ENCODE measurements around the gene SMG9. TPM values are rescaled to one million over a fixed set of nuclear protein-coding genes. Genes with fewer than 3 reads are reported as not detected.

SMG9 gene
- polyA plus RNA-seq, 1 of the 3 experiments (the other 2 are of a cell fraction): 24.3 TPM

GRCh38 chr19:43692385-43692784, 62.4 kb downstream of the SMG9 start (continued):
- TF ChIP-seq, protein P1, sequence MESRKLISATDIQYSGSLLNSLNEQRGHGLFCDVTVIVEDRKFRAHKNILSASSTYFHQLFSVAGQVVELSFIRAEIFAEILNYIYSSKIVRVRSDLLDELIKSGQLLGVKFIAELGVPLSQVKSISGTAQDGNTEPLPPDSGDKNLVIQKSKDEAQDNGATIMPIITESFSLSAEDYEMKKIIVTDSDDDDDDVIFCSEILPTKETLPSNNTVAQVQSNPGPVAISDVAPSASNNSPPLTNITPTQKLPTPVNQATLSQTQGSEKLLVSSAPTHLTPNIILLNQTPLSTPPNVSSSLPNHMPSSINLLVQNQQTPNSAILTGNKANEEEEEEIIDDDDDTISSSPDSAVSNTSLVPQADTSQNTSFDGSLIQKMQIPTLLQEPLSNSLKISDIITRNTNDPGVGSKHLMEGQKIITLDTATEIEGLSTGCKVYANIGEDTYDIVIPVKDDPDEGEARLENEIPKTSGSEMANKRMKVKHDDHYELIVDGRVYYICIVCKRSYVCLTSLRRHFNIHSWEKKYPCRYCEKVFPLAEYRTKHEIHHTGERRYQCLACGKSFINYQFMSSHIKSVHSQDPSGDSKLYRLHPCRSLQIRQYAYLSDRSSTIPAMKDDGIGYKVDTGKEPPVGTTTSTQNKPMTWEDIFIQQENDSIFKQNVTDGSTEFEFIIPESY (IDR thresholded peaks at IDR 0.05; ENCODE audit: borderline replicate concordance, low read depth): no peak
- TF ChIP-seq EP300 (IDR thresholded peaks at IDR 0.05; ENCODE audit: borderline replicate concordance in 1 of 2, low read depth in 1 of 2, low read length in 1 of 2) (no peak), NFIC (IDR thresholded peaks at IDR 0.05; ENCODE audit: borderline replicate concordance) (no peak), RXRA (IDR thresholded peaks at IDR 0.05; ENCODE audit: borderline replicate concordance, low read depth) (no peak)

DNA sequence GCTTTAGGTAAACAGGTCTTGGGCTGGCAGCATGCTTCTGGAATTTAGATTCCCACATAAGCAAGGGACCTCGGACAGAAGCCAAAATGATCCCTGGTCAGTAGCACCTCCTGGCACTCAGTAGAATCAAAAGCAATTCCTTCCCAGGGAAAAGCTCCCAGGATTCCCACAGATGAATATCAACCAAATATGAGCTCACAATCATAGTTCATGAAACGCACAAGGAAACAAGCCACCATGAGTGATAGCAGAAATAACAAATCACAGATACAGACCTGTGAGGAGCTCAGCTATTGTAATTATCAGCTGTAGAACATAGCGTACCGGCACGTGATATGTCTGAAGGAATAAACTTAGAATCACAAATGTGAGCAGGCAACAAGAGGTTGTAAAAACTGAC, 63.0 kb downstream of the SMG9 start:
- Histone ChIP-seq H3K9me3 (no peaks in the 10 kb centered on the region), H3K4me2 (no peak overlapping the region), H2AFZ (ENCODE audit: low read depth) (no peak overlapping the region), H3K4me1 (ENCODE audit: control insufficient read depth in 1 of 2, insufficient read depth in 2 of 2, low read depth in 1 of 2, low read length in 1 of 2) (peaks cover 0 to 13% of the 10 kb centered on the region in 2 experiments; a peak in 1 of 4 replicates), H3K27me3 (ENCODE audit: insufficient read depth) (no peaks in the 10 kb centered on the region; the same call in 1 of the 2 replicates), H3K27ac (ENCODE audit: low read depth in 2 of 2, low read length in 1 of 2) (no peak overlapping the region), H3K4me3 (ENCODE audit: low read depth in 2 of 2, low read length in 1 of 2) (no peak overlapping the region), H3K9me2 (no peaks in the 10 kb centered on the region), H3K9ac (no peak overlapping the region), H3F3A (replicated peaks; ENCODE audit: insufficient read depth) (no peaks in the 10 kb centered on the region), H3K79me2 (ENCODE audit: insufficient read depth) (no peaks in the 10 kb centered on the region), H3K36me3 (replicated peaks in 1 of 2; ENCODE audit: control insufficient read depth in 1 of 2, insufficient read depth in 2 of 2, low read length in 1 of 2) (no peaks in the 10 kb centered on the region), H4K20me1 (ENCODE audit: insufficient read depth) (no peaks in the 10 kb centered on the region)
- no peak for DNase-seq
- 30% methylated on average over 5 of the region's 5 CpGs for WGBS (ENCODE audit: low lambda C conversion rate)
- CTCF ChIA-PET: no interaction called here
- TF ChIP-seq ELF1 (IDR thresholded peaks at IDR 0.05) (no peak), TCF12 (IDR thresholded peaks at IDR 0.05) (no peak), RXRA (IDR thresholded peaks at IDR 0.05; ENCODE audit: borderline replicate concordance, low read depth) (no peak), GATA2 (CRISPR knock-in tag; IDR thresholded peaks at IDR 0.05) (no peak), RAD21 (IDR thresholded peaks at IDR 0.05; ENCODE audit: low read length) (no peak), MEF2A (IDR thresholded peaks at IDR 0.05; ENCODE audit: borderline replicate concordance, low read depth) (no peak), EZH2phosphoT487 (IDR thresholded peaks at IDR 0.05; ENCODE audit: borderline replicate concordance, low read depth) (no peak), REST (IDR thresholded peaks at IDR 0.05; ENCODE audit: low read depth, low read length) (no peak), NRF1 (IDR thresholded peaks at IDR 0.05; ENCODE audit: low read depth, low read length) (no peak), NFIC (IDR thresholded peaks at IDR 0.05; ENCODE audit: borderline replicate concordance) (no peak), RFX5 (IDR thresholded peaks at IDR 0.05; ENCODE audit: low read length) (no peak), FOXM1 (IDR thresholded peaks at IDR 0.05; ENCODE audit: low read depth) (no peak), EP300 (IDR thresholded peaks at IDR 0.05; ENCODE audit: borderline replicate concordance in 1 of 2, low read depth in 1 of 2, low read length in 1 of 2) (no peak), GABPA (IDR thresholded peaks at IDR 0.05; ENCODE audit: low read depth) (no peak), PBX3 (IDR thresholded peaks at IDR 0.05) (no peak)
- TF ChIP-seq, protein P2, sequence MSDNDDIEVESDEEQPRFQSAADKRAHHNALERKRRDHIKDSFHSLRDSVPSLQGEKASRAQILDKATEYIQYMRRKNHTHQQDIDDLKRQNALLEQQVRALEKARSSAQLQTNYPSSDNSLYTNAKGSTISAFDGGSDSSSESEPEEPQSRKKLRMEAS (IDR thresholded peaks at IDR 0.05; ENCODE audit: low read depth): no peak
- TF ChIP-seq, protein P1 (IDR thresholded peaks at IDR 0.05; ENCODE audit: borderline replicate concordance, low read depth): no peak
- POLR2A ChIA-PET: no interaction called here

All from SK-N-SH (cell line).